Measurements from ENCODE around the gene ZBTB20. TPM values are rescaled to one million over a fixed set of nuclear protein-coding genes. Genes with fewer than 3 reads are reported as not detected.

ZBTB20 gene
- total and polyA plus RNA-seq, 2 of the 4 experiments (the other 2 are of a cell fraction), result 0.75 to 14.7 TPM

DNA sequence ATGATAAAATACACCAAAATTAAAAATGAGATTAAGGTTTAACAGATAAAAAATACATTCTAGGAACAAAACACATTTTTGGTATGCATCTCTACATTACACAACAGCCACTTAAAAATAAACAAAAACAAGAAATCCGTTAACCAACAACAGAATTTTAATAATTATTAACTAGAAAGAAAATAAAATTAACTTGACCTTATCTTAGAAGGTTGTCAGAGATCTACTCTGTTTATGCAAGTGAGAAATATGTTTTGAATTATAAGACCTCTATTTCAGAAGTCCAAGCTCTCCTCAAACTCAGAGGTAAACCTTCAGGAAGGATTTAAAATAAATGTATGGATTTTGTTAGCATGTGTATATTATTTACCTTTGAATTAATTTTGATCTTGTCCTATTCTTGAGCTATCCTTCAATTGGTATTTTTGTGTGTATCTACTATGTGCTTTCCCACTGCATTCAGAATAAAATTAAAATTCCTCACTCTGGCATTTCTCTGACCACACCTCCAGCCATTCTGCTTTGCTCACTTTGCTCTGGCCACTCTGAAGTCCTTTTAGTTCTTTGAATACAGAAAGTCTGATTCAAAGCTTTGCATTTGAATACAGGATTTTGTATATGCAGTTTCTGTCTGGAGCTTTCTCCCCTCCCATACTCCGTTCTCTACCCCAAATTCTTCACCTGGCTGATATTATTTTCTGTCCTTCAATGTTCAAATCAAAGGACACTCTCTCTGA, 352.0 kb downstream of the ZBTB20 start:
- POLR2A ChIA-PET (ENCODE audit: unreplicated experiment), result no interaction called here
- no TSS peak for BruUV-seq (replicated peaks)

More for the DNA sequence above, 352.0 kb downstream of the ZBTB20 start:
- Histone ChIP-seq H2AK5ac (ENCODE audit: low read depth, low read length) (no peak overlapping the region), H2BK5ac (ENCODE audit: low read depth, low read length, poor library complexity, severe bottlenecking) (no peak overlapping the region), H3K9me1 (ENCODE audit: insufficient read depth, low read length) (no peaks in the 10 kb centered on the region), H3K4me1 (ENCODE audit: control insufficient read depth, insufficient read depth, low read length) (no peaks in the 10 kb centered on the region), H4K91ac (ENCODE audit: insufficient read depth, low read depth, low read length) (no peak overlapping the region), H3K4me3 (ENCODE audit: insufficient read depth, low read depth, low read length) (no peak overlapping the region), H3K56ac (ENCODE audit: extremely low read depth, insufficient read depth, low read length) (no peak overlapping the region), H2BK20ac (ENCODE audit: low read depth, low read length) (no peak overlapping the region), H4K5ac (ENCODE audit: low read depth, low read length) (no peak overlapping the region), H3K18ac (ENCODE audit: low read depth, low read length) (no peak overlapping the region), H3K23ac (ENCODE audit: low read depth, low read length) (no peak overlapping the region), H3K36me3 (ENCODE audit: control insufficient read depth, insufficient read depth, low read length) (no peaks in the 10 kb centered on the region), H2BK120ac (ENCODE audit: low read depth, low read length) (no peak overlapping the region), H3K4me2 (ENCODE audit: low read depth, low read length) (no peak overlapping the region), H3K9ac (ENCODE audit: low read depth, low read length) (no peak overlapping the region), H4K20me1 (ENCODE audit: insufficient read depth, low read length) (no peaks in the 10 kb centered on the region), H3K79me1 (ENCODE audit: low read depth in 1 of 2, low read length in 2 of 2) (no peaks in the 10 kb centered on the region), H4K8ac (ENCODE audit: low read depth in 2 of 2, low read length in 2 of 2) (no peak overlapping the region), H3K14ac (replicated peaks; ENCODE audit: low read depth, low read length) (no peak overlapping the region), H3K9me3 (ENCODE audit: control insufficient read depth, insufficient read depth, low read length) (no peaks in the 10 kb centered on the region), H3K27me3 (ENCODE audit: control insufficient read depth, insufficient read depth, low read length) (no peaks in the 10 kb centered on the region), H2BK15ac (ENCODE audit: low read depth, low read length) (no peak overlapping the region), H2AFZ (replicated peaks; ENCODE audit: low read length, poor library complexity) (no peak overlapping the region), H2AK9ac (replicated peaks; ENCODE audit: low read depth, low read length, poor library complexity) (no peak overlapping the region), H3K4ac (ENCODE audit: low read depth, low read length) (no peak overlapping the region), H3K27ac (ENCODE audit: insufficient read depth, low read length) (no peak overlapping the region)
- intact Hi-C loops (cut with micrococcal nuclease), result no loop called here
- in situ Hi-C loops (cut with MboI; ENCODE audit: low sequenced_read_pairs), result no loop called here
- dilution Hi-C loops (cut with HindIII; ENCODE audit: low sequenced_read_pairs, unreplicated experiment), result no loop called here
- DNase-seq, result no peak
- no peak for ATAC-seq (ENCODE audit: low read depth)
- WGBS, 2 experiments (ENCODE audit: extremely low coverage in 2 of 2, insufficient read length in 1 of 2), result no CpG with 5 or more reads among the region's 2 CpGs
- TF ChIP-seq CHD1 (IDR thresholded peaks at IDR 0.05; ENCODE audit: low read depth, low read length) (no peak), BHLHE40 (IDR thresholded peaks at IDR 0.05; ENCODE audit: low read depth, low read length) (no peak), RFX5 (IDR thresholded peaks at IDR 0.05; ENCODE audit: low read depth, low read length) (no peak), SMC3 (IDR thresholded peaks at IDR 0.05; ENCODE audit: low read depth, low read length) (no peak), NFE2L2 (IDR thresholded peaks at IDR 0.05; ENCODE audit: low read depth, low read length) (no peak), MAZ (IDR thresholded peaks at IDR 0.05; ENCODE audit: borderline replicate concordance, low read depth, low read length) (no peak)
- TF ChIP-seq, protein P1, sequence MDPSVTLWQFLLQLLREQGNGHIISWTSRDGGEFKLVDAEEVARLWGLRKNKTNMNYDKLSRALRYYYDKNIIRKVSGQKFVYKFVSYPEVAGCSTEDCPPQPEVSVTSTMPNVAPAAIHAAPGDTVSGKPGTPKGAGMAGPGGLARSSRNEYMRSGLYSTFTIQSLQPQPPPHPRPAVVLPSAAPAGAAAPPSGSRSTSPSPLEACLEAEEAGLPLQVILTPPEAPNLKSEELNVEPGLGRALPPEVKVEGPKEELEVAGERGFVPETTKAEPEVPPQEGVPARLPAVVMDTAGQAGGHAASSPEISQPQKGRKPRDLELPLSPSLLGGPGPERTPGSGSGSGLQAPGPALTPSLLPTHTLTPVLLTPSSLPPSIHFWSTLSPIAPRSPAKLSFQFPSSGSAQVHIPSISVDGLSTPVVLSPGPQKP (IDR thresholded peaks at IDR 0.05; ENCODE audit: borderline replicate concordance, low read depth, low read length), result no peak
- CTCF ChIA-PET, result no interaction called here

Data from IMR-90 (cell line).